ENCODE results near the gene NT5M.

NT5M gene

GRCh38 chr17:17354560-17355349, 51.6 kb downstream of the NT5M start:
- Histone ChIP-seq H3K27me3 (ENCODE audit: low read length) (no peaks in the 10 kb centered on the region), H3K9me3 (ENCODE audit: insufficient read depth, low read length) (no peaks in the 10 kb centered on the region), H3F3A (ENCODE audit: insufficient read depth) (no peaks in the 10 kb centered on the region), H3K4me2 (ENCODE audit: low read depth, low read length, poor library complexity, severe bottlenecking) (no peak overlapping the region), H3K9ac (ENCODE audit: low read length) (no peak overlapping the region), H3K27ac (ENCODE audit: low read depth, low read length) (no peak overlapping the region), H4K20me1 (ENCODE audit: low read depth, low read length) (no peaks in the 10 kb centered on the region), H3K79me2 (ENCODE audit: insufficient read depth, low read length) (no peaks in the 10 kb centered on the region), H3K9me2 (replicated peaks; ENCODE audit: insufficient read depth, low read length) (no peaks in the 10 kb centered on the region), H3K4me3 (ENCODE audit: insufficient read depth, low read length, poor library complexity, severe bottlenecking) (no peak overlapping the region), H3K36me3 (ENCODE audit: low read length) (no peaks in the 10 kb centered on the region), H2AFZ (ENCODE audit: low read depth, low read length, severe bottlenecking) (no peak overlapping the region)
- TF ChIP-seq CTCF (IDR thresholded peaks at IDR 0.05; ENCODE audit: insufficient read depth, low read length, poor library complexity, severe bottlenecking) (peak; percentile 79), EZH2phosphoT487 (conservative IDR thresholded peaks at IDR 0.05; ENCODE audit: low read length) (no peak)

- Histone ChIP-seq H3K27me3 (ENCODE audit: low read length) (no peaks in the 10 kb centered on the region), H3K9me2 (replicated peaks; ENCODE audit: insufficient read depth, low read length) (no peaks in the 10 kb centered on the region), H3K4me2 (ENCODE audit: low read depth, low read length, poor library complexity, severe bottlenecking) (no peak overlapping the region), H3K36me3 (ENCODE audit: low read length) (no peaks in the 10 kb centered on the region), H4K20me1 (ENCODE audit: low read depth, low read length) (no peaks in the 10 kb centered on the region), H3K27ac (ENCODE audit: low read depth, low read length) (no peak overlapping the region), H3K4me3 (ENCODE audit: insufficient read depth, low read length, poor library complexity, severe bottlenecking) (no peak overlapping the region), H3K9ac (ENCODE audit: low read length) (no peak overlapping the region), H3K9me3 (ENCODE audit: insufficient read depth, low read length) (no peaks in the 10 kb centered on the region), H2AFZ (ENCODE audit: low read depth, low read length, severe bottlenecking) (no peak overlapping the region), H3F3A (ENCODE audit: insufficient read depth) (no peaks in the 10 kb centered on the region), H3K79me2 (ENCODE audit: insufficient read depth, low read length) (no peaks in the 10 kb centered on the region)
- TF ChIP-seq EZH2phosphoT487 (conservative IDR thresholded peaks at IDR 0.05; ENCODE audit: low read length), result no peak
- TF ChIP-seq CTCF (IDR thresholded peaks at IDR 0.05; ENCODE audit: insufficient read depth, low read length, poor library complexity, severe bottlenecking), result no peak
Measured at GRCh38 chr17:17355426-17355825, 52.3 kb downstream of the NT5M start.

GRCh38 chr17:17356149-17356930, 53.2 kb downstream of the NT5M start:
- Histone ChIP-seq H3F3A (ENCODE audit: insufficient read depth) (no peaks in the 10 kb centered on the region), H3K79me2 (ENCODE audit: insufficient read depth, low read length) (no peaks in the 10 kb centered on the region), H3K27ac (ENCODE audit: low read depth, low read length) (no peak overlapping the region), H3K9me2 (replicated peaks; ENCODE audit: insufficient read depth, low read length) (no peaks in the 10 kb centered on the region), H3K4me3 (ENCODE audit: insufficient read depth, low read length, poor library complexity, severe bottlenecking) (no peak overlapping the region), H4K20me1 (ENCODE audit: low read depth, low read length) (no peaks in the 10 kb centered on the region), H3K27me3 (ENCODE audit: low read length) (no peaks in the 10 kb centered on the region), H3K9ac (ENCODE audit: low read length) (no peak overlapping the region), H3K4me2 (ENCODE audit: low read depth, low read length, poor library complexity, severe bottlenecking) (no peak overlapping the region), H3K9me3 (ENCODE audit: insufficient read depth, low read length) (no peaks in the 10 kb centered on the region), H2AFZ (ENCODE audit: low read depth, low read length, severe bottlenecking) (no peak overlapping the region), H3K36me3 (ENCODE audit: low read length) (no peaks in the 10 kb centered on the region)
- TF ChIP-seq CTCF (IDR thresholded peaks at IDR 0.05; ENCODE audit: insufficient read depth, low read length, poor library complexity, severe bottlenecking) (peak; percentile 82), EZH2phosphoT487 (conservative IDR thresholded peaks at IDR 0.05; ENCODE audit: low read length) (no peak)
